UCSD-AML1 (cell line): ENCODE data around the gene DNMT3A.
A peak's percentile ranks its signal among the peaks of the same experiment; 100 is the strongest.

Source experiments
- DNase-seq: peaks from one replicate; lab custom pipeline; 2025; ENCODE audit not compliant: unreplicated experiment; lab: John Stamatoyannopoulos, UW

Gene DNMT3A

DNA sequence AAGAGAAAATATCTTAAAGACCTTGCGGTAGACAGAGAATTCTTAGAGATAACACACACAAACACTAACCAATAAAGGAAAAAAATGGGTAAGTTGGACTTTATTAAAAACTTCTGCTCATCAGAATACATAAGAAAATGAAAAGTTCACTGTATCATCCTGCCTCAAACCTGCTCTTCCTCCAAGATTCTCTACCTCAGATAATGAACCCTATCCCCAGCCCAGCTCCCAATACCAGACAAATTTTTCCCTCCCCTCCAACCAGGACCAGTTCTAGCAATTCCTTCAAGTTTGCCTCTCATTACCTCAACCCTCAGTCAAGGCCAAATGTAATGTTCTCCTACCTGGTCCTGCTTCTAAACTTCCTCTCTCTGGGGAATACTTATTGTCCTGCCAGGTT, 79.4 kb downstream of the DNMT3A start:
- DNase-seq: no peak

GRCh38 chr2:25259737-25260124, 82.0 kb downstream of the DNMT3A start:
- no peak for DNase-seq

DNA sequence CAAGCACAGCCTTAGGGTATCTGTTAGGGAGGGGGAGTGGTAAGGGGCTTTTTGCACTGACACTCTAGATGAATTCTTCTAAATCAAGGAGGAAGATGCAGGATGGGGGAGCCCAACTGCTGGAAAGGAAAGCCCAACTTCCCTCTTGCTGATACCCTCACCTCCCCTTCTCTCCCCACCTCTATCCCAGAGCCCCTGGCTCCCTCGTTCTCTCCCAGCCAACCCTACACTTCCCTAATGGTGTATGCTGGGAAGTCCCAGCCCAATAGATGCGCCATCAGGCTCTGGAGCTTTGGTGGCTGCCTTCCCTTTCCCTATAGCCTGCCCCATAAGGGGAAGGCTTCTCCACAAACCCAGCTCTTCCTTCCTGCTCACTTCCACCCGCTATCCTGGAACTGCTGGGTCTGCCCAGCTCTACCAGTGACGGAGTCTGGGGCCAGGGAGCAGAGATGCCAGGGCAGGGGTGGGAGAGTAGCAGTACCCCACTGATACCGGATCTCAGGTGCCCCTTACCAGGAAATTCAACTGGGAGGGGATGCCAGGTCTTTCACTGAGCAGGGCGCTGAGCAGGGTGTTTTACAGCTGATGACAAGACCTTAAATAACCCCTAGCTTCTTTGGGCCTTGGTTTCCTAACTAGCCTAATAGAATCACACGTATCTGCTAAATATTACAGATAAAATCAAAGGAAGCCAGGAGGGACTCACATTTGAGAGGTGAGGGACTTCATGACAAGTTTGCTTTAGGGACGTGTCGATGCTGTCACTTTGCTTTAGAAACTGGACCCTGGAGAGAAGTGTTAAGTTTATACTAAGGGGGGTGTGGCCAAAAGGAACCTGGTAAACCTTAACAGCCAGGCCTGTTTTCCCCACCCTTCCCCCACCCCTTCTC, 82.6 kb downstream of the DNMT3A start:
- DNase-seq: no peak

GRCh38 chr2:25257931-25258846, 83.5 kb downstream of the DNMT3A start:
- no peak for DNase-seq

DNA sequence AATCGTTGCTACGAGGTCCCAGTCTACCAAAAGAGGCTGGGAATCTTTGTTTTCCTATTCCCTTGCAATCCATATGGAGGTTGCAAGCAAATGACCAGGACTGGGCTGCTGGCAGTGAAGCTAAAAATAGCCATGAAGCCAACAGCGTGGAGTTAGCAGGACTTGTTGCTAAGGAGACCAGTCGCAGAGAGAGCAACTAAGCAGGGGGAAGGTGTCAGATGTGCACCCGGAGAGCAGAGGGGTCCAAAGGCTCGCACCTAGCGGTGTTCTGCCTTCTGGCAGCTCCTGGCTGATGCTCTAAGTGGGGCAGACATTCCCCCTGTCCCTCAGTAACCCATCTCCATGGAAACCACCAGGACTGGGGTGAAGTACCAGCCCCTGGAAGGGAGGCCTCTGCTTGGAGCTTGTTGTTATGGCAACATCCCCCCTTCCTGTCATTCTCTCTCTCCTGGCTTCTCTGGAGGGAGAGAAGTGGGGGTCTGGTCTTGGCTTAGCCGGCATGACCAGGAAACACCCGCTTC, 84.6 kb downstream of the DNMT3A start:
- DNase-seq: no peak

DNA sequence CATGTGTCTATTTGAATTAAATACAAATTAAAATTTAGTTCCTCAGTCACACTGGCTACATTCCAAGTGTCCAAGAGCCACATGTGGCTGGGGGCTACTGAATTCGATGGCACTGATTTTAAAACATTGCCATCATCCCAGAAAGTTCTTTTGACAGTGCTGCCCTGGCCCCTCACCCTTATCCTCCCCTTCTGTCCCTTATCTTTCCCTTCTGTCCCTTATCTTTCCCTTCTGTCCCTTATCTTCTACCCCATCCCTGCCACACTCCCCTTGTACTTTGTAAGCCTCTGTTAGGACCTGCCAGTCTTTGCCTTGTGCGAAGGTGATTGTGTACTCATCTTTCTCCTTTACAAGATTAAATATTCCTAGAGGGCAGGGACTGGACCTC, 85.2 kb downstream of the DNMT3A start:
- DNase-seq: no peak

- no peak for DNase-seq
These were observed 85.8 kb downstream of the DNMT3A start for GRCh38 chr2:25255745-25256487.

DNA sequence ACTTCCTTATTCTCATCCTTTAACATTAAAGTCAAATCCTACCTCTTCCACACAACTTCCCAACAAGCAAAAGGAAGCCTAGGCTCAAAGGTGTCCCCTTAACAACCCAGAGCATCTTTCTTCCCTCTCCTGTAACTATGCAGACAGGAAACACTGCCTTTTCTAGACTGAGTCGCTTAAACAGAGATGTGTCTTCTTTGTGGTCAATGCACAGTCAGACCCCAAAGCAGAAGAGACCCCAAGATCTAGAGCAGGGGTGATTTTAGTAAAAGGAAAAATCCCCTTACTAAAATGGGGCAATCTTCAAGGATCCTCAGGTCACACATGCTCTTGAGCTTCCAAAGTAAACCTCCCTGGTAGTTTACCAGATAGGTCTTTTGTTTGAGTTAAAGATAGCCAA, 86.8 kb downstream of the DNMT3A start:
- no peak for DNase-seq

DNA sequence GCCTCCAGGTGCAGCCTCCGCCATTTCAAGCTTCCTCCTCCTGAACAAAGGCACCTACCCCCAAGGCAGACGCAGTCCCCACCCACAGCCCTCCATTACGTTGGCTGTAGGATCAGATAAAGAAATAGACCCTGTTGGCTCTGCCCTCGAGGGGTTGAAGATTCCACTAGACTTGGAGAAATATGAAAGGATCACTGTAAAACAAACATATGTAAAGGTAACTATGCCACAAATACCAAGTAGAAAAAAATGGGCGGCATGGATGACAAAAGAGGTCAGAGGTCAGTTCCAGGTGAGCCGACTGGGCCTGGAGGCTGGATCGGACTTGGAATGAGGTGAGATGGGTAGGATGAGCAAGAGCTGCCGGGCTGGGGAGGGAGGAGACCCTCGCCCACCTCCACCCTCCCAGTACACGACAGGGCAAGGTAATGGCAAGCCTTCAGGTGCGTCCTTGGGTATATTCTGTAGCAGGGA, 88.5 kb downstream of the DNMT3A start:
- no peak for DNase-seq

DNA sequence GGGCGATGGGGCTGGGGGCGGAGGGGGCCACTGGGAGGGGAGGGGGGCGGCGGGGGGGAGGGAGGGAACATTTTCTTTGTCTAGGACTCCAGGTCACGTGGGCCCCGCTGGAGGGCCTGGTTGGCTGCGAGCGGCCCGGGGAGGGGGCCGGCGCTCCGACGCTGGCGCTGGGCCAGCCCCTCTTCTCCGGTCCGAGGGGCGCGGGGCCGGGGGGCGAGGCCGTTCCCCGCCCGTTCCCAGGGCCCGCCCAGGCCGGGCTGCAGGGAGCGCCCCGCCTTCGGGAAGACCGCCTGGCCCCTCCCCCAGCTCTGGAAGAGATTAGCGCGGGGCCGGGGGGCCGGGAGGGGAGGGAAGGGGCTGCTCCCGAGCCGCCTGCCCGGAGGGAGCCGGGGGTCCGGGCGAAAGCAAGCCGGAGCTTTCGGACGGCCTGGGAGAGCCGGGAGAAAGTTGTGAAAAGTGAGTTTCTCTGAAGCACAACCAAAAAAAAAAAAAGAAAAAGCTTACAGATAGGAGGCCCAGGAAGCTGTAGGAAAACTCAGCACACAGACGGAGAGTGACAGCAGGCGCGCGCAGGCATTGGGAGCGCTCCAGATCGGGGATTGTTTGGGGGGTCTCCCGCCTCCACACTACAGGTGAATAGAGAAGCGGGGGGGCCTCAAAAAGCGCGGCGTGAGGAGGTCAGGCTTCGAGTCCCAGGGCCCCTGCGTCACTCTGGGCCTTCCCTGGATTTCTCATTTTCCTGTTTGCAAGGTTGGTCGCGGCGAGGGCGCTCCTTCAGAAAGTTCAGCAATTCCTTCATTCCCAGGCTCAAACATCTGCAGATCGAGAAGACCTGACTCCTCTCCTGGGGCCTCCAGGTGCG, 89.2 kb downstream of the DNMT3A start:
- DNase-seq: peak; percentile 59

DNA sequence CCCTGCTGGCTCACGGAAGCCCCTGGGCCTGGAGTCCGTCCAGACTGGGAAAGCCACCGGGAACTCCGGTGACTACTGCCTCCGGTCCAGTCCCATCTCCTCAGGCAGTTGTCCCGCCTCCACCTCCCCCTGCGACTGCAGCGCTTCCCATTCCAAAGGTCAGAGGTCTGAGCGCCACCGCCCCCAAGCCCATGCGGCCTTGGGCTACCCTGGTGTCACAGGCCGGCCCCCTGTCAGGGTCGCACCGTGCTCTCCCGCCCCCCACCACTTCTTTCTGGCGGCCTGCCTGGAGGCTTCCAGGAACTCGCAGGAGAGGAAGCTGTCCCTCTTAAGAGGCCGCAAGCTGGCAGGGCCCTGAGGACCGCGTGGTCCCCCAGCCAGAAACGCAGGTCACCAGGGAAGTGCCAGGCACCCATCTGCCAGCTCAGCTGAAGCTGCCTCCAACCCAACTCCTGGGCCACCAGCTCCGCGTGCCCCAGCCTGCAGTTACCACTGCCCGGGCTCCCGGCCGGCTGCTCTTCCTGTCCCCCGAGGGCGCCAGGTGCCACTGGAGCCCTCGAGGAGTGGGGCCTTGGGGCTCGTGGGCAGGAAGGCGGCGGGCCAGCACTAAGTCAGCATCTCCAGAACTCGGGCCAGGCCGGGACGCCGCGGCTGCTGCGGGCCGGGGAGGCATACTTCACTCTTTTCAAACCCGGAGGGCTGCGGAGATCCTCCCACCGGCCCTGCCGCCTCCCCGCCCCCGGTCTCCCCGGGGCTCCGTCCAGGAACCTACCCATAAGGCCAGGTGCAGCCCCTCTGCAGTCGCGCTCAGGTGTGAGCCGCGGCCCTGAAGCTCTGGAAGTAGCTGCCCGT, 90.1 kb downstream of the DNMT3A start:
- peak; percentile 38 for DNase-seq

- DNase-seq: no peak
These were observed 90.7 kb downstream of the DNMT3A start for GRCh38 chr2:25251071-25251421.

- no peak for DNase-seq
These were observed 91.2 kb downstream of the DNMT3A start for GRCh38 chr2:25250331-25251070.

DNA sequence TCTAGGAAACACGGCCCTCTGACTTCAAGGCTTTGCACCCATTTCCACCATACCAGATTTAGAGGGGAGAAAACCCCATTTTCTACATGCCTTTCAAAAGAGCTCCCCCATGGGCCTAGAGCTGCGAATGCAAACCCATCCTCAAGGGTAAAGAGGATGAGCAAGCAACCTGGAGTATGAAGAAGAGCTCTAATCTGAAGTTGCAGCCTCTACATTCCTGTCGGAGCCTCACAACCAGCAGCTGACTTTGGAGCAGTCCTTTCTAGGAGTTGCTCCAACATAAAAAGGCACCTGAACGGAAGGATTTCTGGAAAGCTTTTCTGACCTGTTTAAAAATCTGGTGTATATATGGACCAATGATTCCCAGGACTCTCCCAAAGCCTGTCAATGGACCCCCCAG, 91.9 kb downstream of the DNMT3A start:
- no peak for DNase-seq

DNA sequence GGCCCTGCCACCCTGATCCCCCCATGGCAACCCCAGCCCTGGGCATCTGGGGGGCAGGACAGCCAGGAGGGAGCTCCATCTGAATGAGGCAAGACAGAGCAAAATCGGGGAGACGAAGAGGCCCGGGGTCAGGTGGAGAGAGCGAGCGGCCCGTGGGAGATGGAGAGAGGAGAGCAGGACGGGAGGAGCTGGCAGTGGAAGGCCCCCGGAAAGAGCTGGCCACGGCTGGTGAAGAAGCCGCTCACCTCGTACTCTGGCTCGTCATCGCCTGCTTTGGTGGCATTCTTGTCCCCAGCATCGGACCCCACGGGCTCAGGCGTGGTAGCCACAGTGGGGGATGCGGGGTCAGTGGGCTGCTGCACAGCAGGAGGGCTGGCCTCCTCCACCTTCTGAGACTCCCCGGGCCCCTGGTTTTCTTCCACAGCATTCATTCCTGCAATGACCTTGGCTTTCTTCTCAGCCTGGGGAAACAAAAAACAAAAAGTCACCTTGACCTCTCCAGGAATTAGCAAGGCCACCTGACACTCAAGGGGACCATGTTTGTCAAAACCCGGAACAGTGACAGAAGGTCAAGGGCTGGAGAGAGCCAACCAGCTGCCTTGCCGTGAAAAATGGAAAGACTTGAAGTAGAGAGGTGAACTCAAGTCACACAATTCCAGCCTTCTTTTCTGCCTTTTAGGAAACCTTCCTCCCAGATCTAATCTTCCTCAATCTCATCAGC, 93.8 kb downstream of the DNMT3A start:
- DNase-seq: no peak

GRCh38 chr2:25246558-25247290, 95.0 kb downstream of the DNMT3A start:
- DNase-seq: no peak

DNA sequence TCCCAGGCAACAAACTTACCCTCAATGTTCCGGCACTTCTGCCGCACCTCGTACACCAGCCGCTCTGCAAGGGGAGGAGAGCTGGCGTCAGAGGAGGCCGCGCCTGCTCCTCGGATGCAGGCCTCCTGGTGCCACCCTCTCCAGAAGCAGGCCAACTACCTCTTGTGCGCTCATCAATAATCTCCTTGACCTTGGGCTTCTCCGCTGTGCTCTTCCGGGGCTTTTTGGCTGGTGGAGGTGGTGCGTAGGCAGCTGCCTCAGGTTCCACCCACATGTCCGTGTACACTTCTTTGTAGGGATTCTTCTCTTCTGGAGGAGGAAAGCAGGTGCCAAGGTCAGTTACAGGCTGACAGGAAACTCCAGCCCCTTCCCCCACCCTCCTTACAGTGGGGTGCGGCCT, 95.7 kb downstream of the DNMT3A start:
- DNase-seq: no peak
